Spleen (tissue), 11 donors: ENCODE data around the gene TPPP3. TPM values are rescaled to one million over a fixed set of nuclear protein-coding genes. Genes with fewer than 3 reads are reported as not detected.
"Not testable (repeated sequence)": the region's sequence is repeated elsewhere in the genome, so short reads cannot be mapped to it uniquely, and the experiment has no call there.

Experiments used
- DNase-seq: peaks from one replicate; pipeline ENCODE4 v3.0.0-alpha.2; 2020
- H3K27ac ChIP-seq, 8 donors: fragments of 200-600 bp; sonication (generic) in 7 of 8; 1 replicate in 4 of 8; 2 replicates in 4 of 8; pipeline versions ENCODE4 v1.5.0 to v1.8.0; 2016 to 2021; ENCODE audit warnings: inconsistent platforms in 4 of 8, mild to moderate bottlenecking in 4 of 8, moderate library complexity in 1 of 8
- H3K27me3 ChIP-seq, 7 donors: fragments of 200-600 bp; sonication (generic) in 6 of 7; replicated peaks in 1 of 7; 1 replicate in 4 of 7; 2 replicates in 3 of 7; pipeline versions ENCODE4 v1.5.0 to v1.8.0; 2016 to 2021; ENCODE audit warnings: inconsistent platforms in 3 of 7, mild to moderate bottlenecking in 1 of 7
- H3K36me3 ChIP-seq, 6 donors: fragments of 200-600 bp; sonication (generic) in 5 of 6; 1 replicate in 4 of 6; 2 replicates in 2 of 6; pipeline versions ENCODE4 v1.5.0 to v1.8.0; 2016 to 2021; ENCODE audit warnings: inconsistent platforms in 2 of 6
- H3K4me1 ChIP-seq, 6 donors: fragments of 200-600 bp; sonication (generic) in 5 of 6; 1 replicate in 3 of 6; 2 replicates in 3 of 6; pipeline versions ENCODE4 v1.5.0 to v1.8.0; 2016 to 2021; ENCODE audit warnings: inconsistent platforms in 3 of 6
- H3K4me3 ChIP-seq, 8 donors: fragments of 200-600 bp; sonication (generic) in 7 of 8; 1 replicate in 4 of 8; 2 replicates in 4 of 8; pipeline versions ENCODE4 v1.5.0 to v1.8.0; 2016 to 2021; ENCODE audit warnings: inconsistent platforms in 4 of 8, mild to moderate bottlenecking in 4 of 8, moderate library complexity in 2 of 8
- H3K9me3 ChIP-seq, 8 donors: fragments of 200-600 bp; sonication (generic) in 7 of 8; 1 replicate in 4 of 8; 2 replicates in 4 of 8; pipeline versions ENCODE4 v1.5.0 to v1.8.0; 2016 to 2021; ENCODE audit warnings: inconsistent platforms in 4 of 8
- CTCF ChIP-seq, 11 experiments: fragments of 200-600 bp in 7 of 11; fragments of 450-650 bp in 4 of 11; sonication (generic) in 4 of 11; IDR thresholded peaks in 8 of 11; conservative IDR thresholded peaks in 3 of 11; 1 replicate in 7 of 11; 2 replicates in 4 of 11; pipeline versions ENCODE4 v1.4.0 to v1.8.0; 2016 to 2021; ENCODE audit warnings: antibody characterized with exemption in 11 of 11, inconsistent platforms in 4 of 11, mild to moderate bottlenecking in 1 of 11
- POLR2A ChIP-seq, 3 donors: fragments of 450-650 bp; IDR thresholded peaks; one replicate each; pipeline ENCODE4 v1.5.1; 2017; ENCODE audit warnings: antibody characterized with exemption in 3 of 3, mild to moderate bottlenecking in 1 of 3
- POLR2AphosphoS5 ChIP-seq, 3 donors: sonication (generic); formaldehyde crosslinking; IDR thresholded peaks; one replicate each; pipeline ENCODE4 v1.5.1; 2017; ENCODE audit warnings: antibody characterized with exemption in 3 of 3
- WGBS, 5 donors: extraction: QIAGEN DNeasy Blood & Tissue Kit in 3 of 5; methylation state at CpG; one replicate each; pipeline versions ENCODE4 v1.1.5 to v1.1.7; 2013 to 2018; 5-methylcytosine and 5-hydroxymethylcytosine counted together
- intact Hi-C: fragments of 100-400 bp; cut with DNase I; formaldehyde crosslinking; loops from one replicate; pipeline ENCODE4 v1.15.0; 2023; ENCODE audit warnings: low total_unique reads
- polyA plus RNA-seq, 3 donors: library from polyadenylated mRNA; stranded (reverse); fragments of 200-250 nt; gene quantifications; one replicate each; pipeline ENCODE4 v1.2.1, GENCODE V29; 2013
- total RNA-seq, 7 donors: library from RNA; depleted of rRNA in 3 of 7; stranded (reverse); fragments of >200 nt in 3 of 7; fragmentation: NEBNext Ultra II Directional in 4 of 7; extraction: Animal tissue kit (Norgen Biotek cat#: 25700) in 4 of 7; gene quantifications; one replicate each; pipeline versions ENCODE4 v1.1.0 to v1.2.1, GENCODE V29; 2016 to 2021
- donor health status: healthy with polysubstance abuse.
- donor health status: DM: no; HTN: no; CAD: no; lungs with moderate emphysema.
- donor health status: DM: no; HTN: no; CAD: no.
- donor health status: Bipolar disorder and iron deficiency.
- donor health status: healthy.
- donor health status: DM: no; HTN: no; CAD: no.
- donor health status: DM: yes; HTN: yes; CAD: no.

TPPP3 gene
- total and polyA plus RNA-seq, 10 donors: 2.5 to 13.9 (median 8.6) TPM

GRCh38 chr16:67361038-67361437 lies 32.3 kb downstream of the TPPP3 start:
- DNase-seq: no peak
- intact Hi-C loops: no loop called here
- 76 to 91% (median 82%) methylated on average over 3 of the region's 3 CpGs for WGBS, 5 donors
- H3K9me3 ChIP-seq: no peaks in the 10 kb centered on the region
- no peak overlapping the region for H3K4me3 ChIP-seq
- TF ChIP-seq POLR2AphosphoS5 (IDR thresholded peaks at IDR 0.05) (no peak), CTCF (IDR thresholded peaks at IDR 0.05 in 8 of 11, conservative IDR thresholded peaks at IDR 0.05 in 3 of 11) (no peak), POLR2A (IDR thresholded peaks at IDR 0.05) (no peak)
- H3K4me1 ChIP-seq: peaks cover 10 to 27% (median 15%) of the 10 kb centered on the region in 6 donors
- H3K36me3 ChIP-seq: no peaks in the 10 kb centered on the region
- H3K27ac ChIP-seq: no peak overlapping the region
- no peaks in the 10 kb centered on the region for H3K27me3 ChIP-seq

- 89 to 99% (median 92%) methylated on average over 8 of the region's 8 CpGs for WGBS, 5 donors
- H3K4me3 ChIP-seq, H3K9me3 ChIP-seq, DNase-seq, H3K27ac ChIP-seq, intact Hi-C loops, H3K36me3 ChIP-seq, H3K27me3 ChIP-seq: not testable (repeated sequence)
- H3K4me1 ChIP-seq: peaks cover 2 to 14% (median 9%) of the 10 kb centered on the region in 6 donors
Observed at GRCh38 chr16:67359540-67360269, 33.6 kb downstream of the TPPP3 start.

GRCh38 chr16:67357561-67357960 lies 35.7 kb downstream of the TPPP3 start:
- DNase-seq: no peak
- WGBS, 5 donors: 66 to 77% (median 69%) methylated on average over 4 of the region's 4 CpGs
- no peaks in the 10 kb centered on the region for H3K9me3 ChIP-seq
- intact Hi-C loops: no loop called here
- no peak overlapping the region for H3K4me3 ChIP-seq
- peaks cover 0 to 9% (median 3%) of the 10 kb centered on the region in 6 donors for H3K4me1 ChIP-seq
- H3K27ac ChIP-seq: no peak overlapping the region
- TF ChIP-seq POLR2A (IDR thresholded peaks at IDR 0.05) (no peak), POLR2AphosphoS5 (IDR thresholded peaks at IDR 0.05) (no peak), CTCF (IDR thresholded peaks at IDR 0.05 in 8 of 11, conservative IDR thresholded peaks at IDR 0.05 in 3 of 11) (no peak)
- H3K27me3 ChIP-seq: no peaks in the 10 kb centered on the region
- no peaks in the 10 kb centered on the region for H3K36me3 ChIP-seq

DNA sequence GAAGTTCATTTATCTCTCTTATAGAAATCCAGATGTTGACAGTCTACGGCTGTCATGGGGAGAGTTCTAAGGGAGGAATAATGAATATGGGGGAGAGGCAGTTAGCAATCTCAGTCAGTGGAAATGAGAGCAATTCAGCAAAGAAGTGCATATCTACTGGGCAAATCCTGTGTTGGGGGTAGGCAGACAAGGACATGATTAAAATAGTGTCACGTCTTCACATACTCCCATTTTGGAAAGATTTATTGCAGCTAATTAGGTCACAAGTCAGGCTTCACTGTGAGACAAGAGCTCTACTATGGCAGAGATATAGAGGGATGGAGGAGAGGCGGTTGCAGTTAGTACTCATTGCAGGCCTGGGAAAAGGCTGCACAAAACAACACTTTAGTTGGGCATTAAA lies 36.9 kb downstream of the TPPP3 start:
- H3K36me3 ChIP-seq: no peaks in the 10 kb centered on the region
- no peaks in the 10 kb centered on the region for H3K27me3 ChIP-seq
- no peak for DNase-seq
- H3K4me1 ChIP-seq: peaks cover 0 to 9% (median 3%) of the 10 kb centered on the region in 6 donors
- intact Hi-C loops: no loop called here
- no peak overlapping the region for H3K4me3 ChIP-seq
- WGBS, 5 donors: 69 to 83% (median 81%) methylated on average over 3 of the region's 3 CpGs
- H3K9me3 ChIP-seq: no peaks in the 10 kb centered on the region
- no peak for TF ChIP-seq CTCF (IDR thresholded peaks at IDR 0.05 in 8 of 11, conservative IDR thresholded peaks at IDR 0.05 in 3 of 11)
- TF ChIP-seq POLR2A (IDR thresholded peaks at IDR 0.05): no peak
- no peak for TF ChIP-seq POLR2AphosphoS5 (IDR thresholded peaks at IDR 0.05)
- no peak overlapping the region for H3K27ac ChIP-seq

DNA sequence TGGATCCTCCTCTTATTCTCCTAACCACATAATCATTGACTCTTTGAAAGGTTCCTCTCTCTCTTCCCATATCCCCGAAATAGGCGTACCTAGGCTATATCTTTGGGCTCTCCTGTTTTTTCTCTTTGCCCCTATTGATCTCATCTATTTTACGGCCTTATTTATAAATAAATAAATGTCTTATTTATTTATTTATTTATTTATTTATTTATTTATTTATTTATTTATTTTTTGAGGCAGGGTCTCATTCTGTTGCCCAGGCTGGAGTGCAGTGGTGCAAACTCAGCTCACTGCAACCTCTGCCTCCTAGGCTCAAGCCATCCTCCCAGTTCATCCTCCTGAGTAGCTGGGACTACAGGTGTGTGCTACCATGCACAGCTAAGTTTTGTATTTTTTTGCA lies 40.8 kb downstream of the TPPP3 start:
- WGBS, 5 donors: 93 to 98% (median 96%) methylated on average over 3 of the region's 3 CpGs

More for the DNA sequence above, 40.8 kb downstream of the TPPP3 start:
- H3K36me3 ChIP-seq, H3K9me3 ChIP-seq, DNase-seq, H3K27ac ChIP-seq, intact Hi-C loops, H3K4me3 ChIP-seq, H3K4me1 ChIP-seq, H3K27me3 ChIP-seq: not testable (repeated sequence)
